ENCODE results near the gene TPM1. TPM values are rescaled to one million over a fixed set of nuclear protein-coding genes. Genes with fewer than 3 reads are reported as not detected.

TPM1 gene
- polyA plus RNA-seq, 3 donors = 468 to 511 (median 474) TPM

Other genes with a start within 250 kb of the TPM1 start
- 10 to 100 TPM; 18.3 to 23.7 (median 22.6) TPM for gene LACTB, start 79.1 kb downstream of the TPM1 start, polyA plus RNA-seq (ENCODE audit: insufficient read length in 3 of 3)
- 100 to 1,000 TPM in 1 of 3 donors, 10 to 100 TPM in 2; 98.0 to 114 (median 98.7) TPM for gene RPS27L, start 114.7 kb downstream of the TPM1 start, polyA plus RNA-seq (ENCODE audit: insufficient read length in 3 of 3)
- gene RAB8B, start 146.9 kb downstream of the TPM1 start, polyA plus RNA-seq (ENCODE audit: insufficient read length in 3 of 3) = 10 to 100 TPM; 32.2 to 35.2 (median 32.3) TPM
- gene APH1B, start 234.9 kb downstream of the TPM1 start, polyA plus RNA-seq (ENCODE audit: insufficient read length in 3 of 3) = 10 to 100 TPM; 17.1 to 18.5 (median 18.4) TPM